Gastrocnemius medialis (tissue), 4 donors: ENCODE data around the gene CMTM2. TPM values are rescaled to one million over a fixed set of nuclear protein-coding genes. Genes with fewer than 3 reads are reported as not detected.

Source experiments
- ATAC-seq, 2 donors: fragments of 150-250 bp; one replicate each; pipeline ENCODE4 v1.9.1; 2016
- DNase-seq, 2 donors: peaks; one replicate each; pipeline ENCODE4 v3.0.0-alpha.2; 2019
- H3K27ac ChIP-seq, 4 donors: fragments of 200-600 bp; sonication (generic); 1 replicate in 1 of 4; 2 replicates in 3 of 4; pipeline ENCODE4 v1.5.1; 2016 to 2018; ENCODE audit warnings: mild to moderate bottlenecking in 2 of 4, moderate library complexity in 1 of 4
- H3K27me3 ChIP-seq, 3 donors: fragments of 200-600 bp; sonication (generic) in 2 of 3; 1 replicate in 1 of 3; 2 replicates in 2 of 3; pipeline versions ENCODE4 v1.5.1 to v1.6.0; 2016 to 2019; ENCODE audit warnings: mild to moderate bottlenecking in 1 of 3, moderate library complexity in 1 of 3
- H3K36me3 ChIP-seq, 2 donors: fragments of 200-600 bp; sonication (generic) in 1 of 2; one replicate each; pipeline ENCODE4 v1.5.1; 2017 to 2018
- H3K4me1 ChIP-seq, 2 donors: fragments of 200-600 bp; sonication (generic) in 1 of 2; one replicate each; pipeline ENCODE4 v1.5.1; 2016 to 2017; ENCODE audit warnings: mild to moderate bottlenecking in 2 of 2
- H3K4me3 ChIP-seq, 4 donors: fragments of 200-600 bp; sonication (generic) in 3 of 4; 1 replicate in 1 of 4; 2 replicates in 3 of 4; pipeline ENCODE4 v1.5.1; 2016 to 2019; ENCODE audit warnings: mild to moderate bottlenecking in 2 of 4
- H3K9me3 ChIP-seq, 3 donors: fragments of 200-600 bp; sonication (generic) in 2 of 3; 1 replicate in 1 of 3; 2 replicates in 2 of 3; pipeline ENCODE4 v1.5.1; 2016 to 2019
- CTCF ChIP-seq, 5 experiments: fragments of 450-650 bp in 3 of 5; fragments of 200-600 bp in 2 of 5; sonication (generic) in 2 of 5; IDR thresholded peaks in 4 of 5; conservative IDR thresholded peaks in 1 of 5; 1 replicate in 4 of 5; 2 replicates in 1 of 5; pipeline ENCODE4 v1.5.1; 2016 to 2019; ENCODE audit warnings: antibody characterized with exemption in 5 of 5, mild to moderate bottlenecking in 3 of 5, moderate library complexity in 3 of 5
- POLR2A ChIP-seq, 2 donors: fragments of 450-650 bp; IDR thresholded peaks; one replicate each; pipeline ENCODE4 v1.6.1; 2017; ENCODE audit warnings: antibody characterized with exemption in 2 of 2, mild to moderate bottlenecking in 2 of 2, moderate library complexity in 2 of 2
- in situ Hi-C, 4 donors: fragments of 200-750 bp; cut with MboI; loops; one replicate each; pipeline versions ENCODE4 v1.15.0 to v1.8.0; 2017; ENCODE audit warnings: low sequenced_read_pairs in 4 of 4
- intact Hi-C: fragments of 100-400 bp; cut with DNase I; formaldehyde crosslinking; loops from one replicate; pipeline ENCODE4 v1.15.1; 2023; ENCODE audit warnings: low total_unique reads
- total RNA-seq, 4 donors: library from RNA; depleted of rRNA; stranded (reverse); fragments of >200 nt; gene quantifications; one replicate each; pipeline versions ENCODE4 v1.1.0 to v1.2.3, GENCODE V29; 2016

Gene CMTM2
- total RNA-seq, 4 donors from 2014 or later: not detected

- in situ Hi-C loops: no loop called here
Observed at GRCh38 chr16:66560107-66560506, 19.2 kb upstream of the CMTM2 start.

GRCh38 chr16:66561381-66562080 lies 17.7 kb upstream of the CMTM2 start:
- Histone ChIP-seq H3K27ac (no peak overlapping the region), H3K4me1 (no peaks in the 10 kb centered on the region)
- in situ Hi-C loops: no loop called here

More at GRCh38 chr16:66560107-66560506, 19.2 kb upstream of the CMTM2 start:
- no peaks in the 10 kb centered on the region for H3K9me3 ChIP-seq
- H3K27me3 ChIP-seq: no peaks in the 10 kb centered on the region
- no peak for DNase-seq
- H3K27ac ChIP-seq: no peak overlapping the region
- H3K4me3 ChIP-seq: no peak overlapping the region
- TF ChIP-seq POLR2A (IDR thresholded peaks at IDR 0.05): no peak
- no peak for TF ChIP-seq CTCF (IDR thresholded peaks at IDR 0.05 in 4 of 5, conservative IDR thresholded peaks at IDR 0.05 in 1 of 5)
- no peak for ATAC-seq
- no peaks in the 10 kb centered on the region for H3K4me1 ChIP-seq
- no peaks in the 10 kb centered on the region for H3K36me3 ChIP-seq
- intact Hi-C loops: no loop called here

GRCh38 chr16:66562409-66562808 lies 16.9 kb upstream of the CMTM2 start:
- in situ Hi-C loops: no loop called here
- Histone ChIP-seq H3K4me1 (no peaks in the 10 kb centered on the region), H3K27ac (no peak overlapping the region), H3K4me3 (no peak overlapping the region), H3K36me3 (peaks cover 0 to 7% of the 10 kb centered on the region in 2 donors), H3K9me3 (no peaks in the 10 kb centered on the region), H3K27me3 (no peaks in the 10 kb centered on the region)
- ATAC-seq (no peak), DNase-seq (no peak)
- TF ChIP-seq POLR2A (IDR thresholded peaks at IDR 0.05): no peak
- TF ChIP-seq CTCF (IDR thresholded peaks at IDR 0.05 in 4 of 5, conservative IDR thresholded peaks at IDR 0.05 in 1 of 5): peak in 1 of 5 experiments; percentile 25
- intact Hi-C loops: no loop called here

More at GRCh38 chr16:66561381-66562080, 17.7 kb upstream of the CMTM2 start:
- peaks cover 0 to 3% of the 10 kb centered on the region in 2 donors for H3K36me3 ChIP-seq
- H3K9me3 ChIP-seq: no peaks in the 10 kb centered on the region
- ATAC-seq (no peak), DNase-seq (no peak)
- intact Hi-C loops: no loop called here
- no peaks in the 10 kb centered on the region for H3K27me3 ChIP-seq
- H3K4me3 ChIP-seq: no peak overlapping the region
- TF ChIP-seq CTCF (IDR thresholded peaks at IDR 0.05 in 4 of 5, conservative IDR thresholded peaks at IDR 0.05 in 1 of 5): no peak
- TF ChIP-seq POLR2A (IDR thresholded peaks at IDR 0.05): no peak

GRCh38 chr16:66562986-66563385 lies 16.3 kb upstream of the CMTM2 start:
- H3K27ac ChIP-seq: no peak overlapping the region
- no peaks in the 10 kb centered on the region for H3K9me3 ChIP-seq
- no peaks in the 10 kb centered on the region for H3K4me1 ChIP-seq
- no peaks in the 10 kb centered on the region for H3K27me3 ChIP-seq
- in situ Hi-C loops: no loop called here
- TF ChIP-seq CTCF (IDR thresholded peaks at IDR 0.05 in 4 of 5, conservative IDR thresholded peaks at IDR 0.05 in 1 of 5) (no peak), POLR2A (IDR thresholded peaks at IDR 0.05) (no peak)
- no peak for ATAC-seq
- H3K36me3 ChIP-seq: peaks cover 0 to 7% of the 10 kb centered on the region in 2 donors
- no peak for DNase-seq
- intact Hi-C loops: no loop called here
- H3K4me3 ChIP-seq: no peak overlapping the region
